Tibial artery (tissue), 4 donors: ENCODE data around the gene PDSS2.

Experiments
- DNase-seq, 2 donors: peaks; one replicate each; pipeline ENCODE4 v3.0.0-alpha.2; 2019
- H3K27ac ChIP-seq, 2 donors: fragments of 200-600 bp; sonication (generic) in 1 of 2; 1 replicate in 1 of 2; 2 replicates in 1 of 2; pipeline ENCODE4 v1.5.1; 2018 to 2019; ENCODE audit warnings: mild to moderate bottlenecking in 1 of 2
- H3K27me3 ChIP-seq, 2 donors: fragments of 200-600 bp; sonication (generic) in 1 of 2; one replicate each; pipeline versions ENCODE4 v1.5.1 to v1.6.0; 2016 to 2019
- H3K36me3 ChIP-seq, 3 donors: fragments of 200-600 bp; sonication (generic) in 2 of 3; one replicate each; pipeline ENCODE4 v1.5.1; 2016 to 2019; ENCODE audit warnings: mild to moderate bottlenecking in 2 of 3
- H3K4me1 ChIP-seq, 4 donors: fragments of 200-600 bp; sonication (generic) in 2 of 4; 1 replicate in 3 of 4; 2 replicates in 1 of 4; pipeline ENCODE4 v1.5.1; 2016 to 2019
- H3K4me3 ChIP-seq, 2 donors: fragments of 200-600 bp; sonication (generic) in 1 of 2; 1 replicate in 1 of 2; 2 replicates in 1 of 2; pipeline ENCODE4 v1.5.1; 2018 to 2019; ENCODE audit warnings: mild to moderate bottlenecking in 2 of 2
- H3K9me3 ChIP-seq, 3 donors: fragments of 200-600 bp; sonication (generic) in 1 of 3; one replicate each; pipeline ENCODE4 v1.5.1; 2016 to 2019
- CTCF ChIP-seq, 2 experiments: fragments of 200-600 bp in 1 of 2; fragments of 450-650 bp in 1 of 2; IDR thresholded peaks; one replicate each; pipeline ENCODE4 v1.5.1; 2017 to 2019; ENCODE audit warnings: antibody characterized with exemption in 2 of 2, mild to moderate bottlenecking in 1 of 2, moderate library complexity in 1 of 2
- intact Hi-C: fragments of 100-400 bp; cut with DNase I; formaldehyde crosslinking; loops from one replicate; pipeline ENCODE4 v1.15.0; 2023; ENCODE audit warnings: low total_unique reads

PDSS2 gene

GRCh38 chr6:107409942-107410341 lies 49.4 kb downstream of the PDSS2 start:
- intact Hi-C loops = no loop called here
- no peak overlapping the region for H3K27ac ChIP-seq

DNA sequence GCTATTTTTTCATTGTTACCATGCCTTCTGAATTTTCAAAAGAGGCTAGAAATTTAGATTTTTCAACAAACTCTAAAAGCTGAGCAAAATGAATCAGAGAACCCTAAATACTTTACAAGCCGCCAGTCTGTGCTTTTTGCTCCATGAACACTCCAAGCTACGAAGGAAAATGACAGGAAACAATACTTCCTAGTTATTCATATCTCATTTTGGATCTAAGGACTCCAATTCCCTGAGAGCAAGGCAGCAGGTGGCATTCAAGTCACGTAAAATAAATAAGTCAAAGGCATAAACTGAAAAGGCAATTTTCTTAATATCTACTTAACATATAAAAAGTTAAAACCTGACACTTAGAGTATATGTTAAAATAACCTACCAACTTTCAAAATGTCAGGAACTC lies 50.6 kb downstream of the PDSS2 start:
- Histone ChIP-seq H3K4me1 (peaks cover 0 to under 1% (median 0%) of the 10 kb centered on the region in 4 donors), H3K27ac (no peak overlapping the region), H3K27me3 (no peaks in the 10 kb centered on the region), H3K36me3 (peaks cover 0 to 1% (median 0%) of the 10 kb centered on the region in 3 donors), H3K9me3 (no peaks in the 10 kb centered on the region), H3K4me3 (no peak overlapping the region)
- TF ChIP-seq CTCF (IDR thresholded peaks at IDR 0.05) = no peak
- no peak for DNase-seq
- intact Hi-C loops = no loop called here

More at GRCh38 chr6:107409942-107410341, 49.4 kb downstream of the PDSS2 start:
- peaks cover 0 to 12% (median 7%) of the 10 kb centered on the region in 4 donors for H3K4me1 ChIP-seq
- no peak for TF ChIP-seq CTCF (IDR thresholded peaks at IDR 0.05)
- H3K9me3 ChIP-seq = no peaks in the 10 kb centered on the region
- H3K27me3 ChIP-seq = no peaks in the 10 kb centered on the region
- no peak overlapping the region for H3K4me3 ChIP-seq
- no peak for DNase-seq
- no peaks in the 10 kb centered on the region for H3K36me3 ChIP-seq

DNA sequence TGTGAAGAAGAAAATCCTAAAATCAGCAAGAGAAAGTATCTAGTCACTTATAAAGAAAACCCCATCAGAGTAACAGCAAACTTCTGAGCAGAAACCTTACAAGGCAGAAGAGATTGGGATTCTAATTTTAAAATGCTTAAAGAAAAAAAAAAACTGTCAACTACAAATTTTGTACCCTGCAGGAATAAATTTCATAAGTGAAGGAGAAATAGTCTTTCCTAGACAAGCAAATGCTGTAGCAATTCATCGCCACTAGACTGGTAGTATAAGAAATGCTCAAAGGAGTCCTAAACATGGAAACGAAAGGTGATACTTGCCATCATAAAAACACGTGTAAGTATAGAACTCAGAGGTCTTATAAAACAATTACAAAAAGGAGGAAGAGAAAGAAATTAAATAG lies 54.4 kb downstream of the PDSS2 start:
- no peak for TF ChIP-seq CTCF (IDR thresholded peaks at IDR 0.05)
- no peak for DNase-seq
- Histone ChIP-seq H3K36me3 (peaks cover 0 to 17% (median 4%) of the 10 kb centered on the region in 3 donors), H3K9me3 (peaks cover 0 to 12% (median 5%) of the 10 kb centered on the region in 3 donors), H3K27ac (no peak overlapping the region), H3K4me1 (no peaks in the 10 kb centered on the region), H3K27me3 (no peaks in the 10 kb centered on the region), H3K4me3 (no peak overlapping the region)
- intact Hi-C loops = no loop called here

GRCh38 chr6:107402533-107402932 lies 56.8 kb downstream of the PDSS2 start:
- Histone ChIP-seq H3K27ac (no peak overlapping the region), H3K4me1 (no peaks in the 10 kb centered on the region), H3K27me3 (no peaks in the 10 kb centered on the region), H3K36me3 (peaks cover 0 to 17% (median 4%) of the 10 kb centered on the region in 3 donors), H3K4me3 (no peak overlapping the region), H3K9me3 (peaks cover 0 to 12% (median 5%) of the 10 kb centered on the region in 3 donors)
- no peak for DNase-seq
- intact Hi-C loops = no loop called here
- no peak for TF ChIP-seq CTCF (IDR thresholded peaks at IDR 0.05)

GRCh38 chr6:107401573-107401972 lies 57.8 kb downstream of the PDSS2 start:
- H3K27me3 ChIP-seq = no peaks in the 10 kb centered on the region
- H3K4me3 ChIP-seq = no peak overlapping the region
- TF ChIP-seq CTCF (IDR thresholded peaks at IDR 0.05) = no peak
- no peaks in the 10 kb centered on the region for H3K4me1 ChIP-seq
- peaks cover 0 to 17% (median 4%) of the 10 kb centered on the region in 3 donors for H3K36me3 ChIP-seq
- peaks cover 0 to 12% (median 5%) of the 10 kb centered on the region in 3 donors for H3K9me3 ChIP-seq
- intact Hi-C loops = no loop called here
- DNase-seq = no peak
- no peak overlapping the region for H3K27ac ChIP-seq
